Suprapubic skin (tissue), 3 donors: ENCODE data around the gene DEDD2.

Source experiments
- POLR2A ChIP-seq, 2 donors: fragments of 450-650 bp; IDR thresholded peaks; one replicate each; pipeline ENCODE4 v1.6.1; 2017; ENCODE audit warnings: antibody characterized with exemption in 2 of 2, mild to moderate bottlenecking in 2 of 2, moderate library complexity in 2 of 2
- TF ChIP-seq, protein P1 (sequence below), 2 donors: fragments of 200-600 bp in 1 of 2; fragments of 450-650 bp in 1 of 2; sonication (generic) in 1 of 2; IDR thresholded peaks; one replicate each; pipeline ENCODE4 v1.5.1; 2016 to 2019; ENCODE audit warnings: antibody characterized with exemption in 2 of 2, mild to moderate bottlenecking in 1 of 2, moderate library complexity in 1 of 2

DNA sequence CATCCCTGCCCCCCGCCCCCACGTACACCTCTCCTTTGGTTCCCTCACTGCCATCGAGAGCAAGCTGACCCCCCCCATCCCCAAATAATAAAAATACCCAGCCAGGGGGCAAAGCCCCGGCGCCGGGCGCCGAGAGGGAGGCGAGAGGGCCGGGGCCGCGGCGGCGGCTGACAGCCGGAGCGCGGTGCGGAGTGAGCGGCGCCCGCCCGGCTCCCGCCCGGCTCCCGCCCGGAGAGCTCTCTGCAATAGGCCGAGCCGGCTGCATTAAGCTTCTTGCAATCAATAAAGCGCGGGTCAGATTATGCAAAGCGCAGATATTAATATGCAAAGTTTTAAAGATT, 40.9 kb downstream of the DEDD2 start:
- no peak for TF ChIP-seq POLR2A (IDR thresholded peaks at IDR 0.05)
- TF ChIP-seq, protein P1, sequence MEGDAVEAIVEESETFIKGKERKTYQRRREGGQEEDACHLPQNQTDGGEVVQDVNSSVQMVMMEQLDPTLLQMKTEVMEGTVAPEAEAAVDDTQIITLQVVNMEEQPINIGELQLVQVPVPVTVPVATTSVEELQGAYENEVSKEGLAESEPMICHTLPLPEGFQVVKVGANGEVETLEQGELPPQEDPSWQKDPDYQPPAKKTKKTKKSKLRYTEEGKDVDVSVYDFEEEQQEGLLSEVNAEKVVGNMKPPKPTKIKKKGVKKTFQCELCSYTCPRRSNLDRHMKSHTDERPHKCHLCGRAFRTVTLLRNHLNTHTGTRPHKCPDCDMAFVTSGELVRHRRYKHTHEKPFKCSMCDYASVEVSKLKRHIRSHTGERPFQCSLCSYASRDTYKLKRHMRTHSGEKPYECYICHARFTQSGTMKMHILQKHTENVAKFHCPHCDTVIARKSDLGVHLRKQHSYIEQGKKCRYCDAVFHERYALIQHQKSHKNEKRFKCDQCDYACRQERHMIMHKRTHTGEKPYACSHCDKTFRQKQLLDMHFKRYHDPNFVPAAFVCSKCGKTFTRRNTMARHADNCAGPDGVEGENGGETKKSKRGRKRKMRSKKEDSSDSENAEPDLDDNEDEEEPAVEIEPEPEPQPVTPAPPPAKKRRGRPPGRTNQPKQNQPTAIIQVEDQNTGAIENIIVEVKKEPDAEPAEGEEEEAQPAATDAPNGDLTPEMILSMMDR (IDR thresholded peaks at IDR 0.05), result no peak
